A673 (cell line): Measurements from ENCODE around the gene PTHLH.
A peak's percentile ranks its signal among the peaks of the same experiment; 100 is the strongest.

Experiments
- EZH2 ChIP-seq: fragments of 200-600 bp; sonication (generic); IDR thresholded peaks from 2 replicates; pipeline ENCODE4 v1.6.1; 2017; ENCODE audit warnings: borderline replicate concordance, low read depth, mild to moderate bottlenecking, mixed read lengths, antibody characterized with exemption, low read length; ENCODE audit not compliant: poor library complexity, severe bottlenecking
- TF ChIP-seq, protein P1 (sequence below): fragments of 300-800, 200-600 bp; sonication (generic); conservative IDR thresholded peaks from 2 replicates; pipeline ENCODE4 v1.5.1; 2017; ENCODE audit warnings: low read depth, mild to moderate bottlenecking, antibody characterized with exemption, low read length, moderate library complexity, mixed read lengths

DNA sequence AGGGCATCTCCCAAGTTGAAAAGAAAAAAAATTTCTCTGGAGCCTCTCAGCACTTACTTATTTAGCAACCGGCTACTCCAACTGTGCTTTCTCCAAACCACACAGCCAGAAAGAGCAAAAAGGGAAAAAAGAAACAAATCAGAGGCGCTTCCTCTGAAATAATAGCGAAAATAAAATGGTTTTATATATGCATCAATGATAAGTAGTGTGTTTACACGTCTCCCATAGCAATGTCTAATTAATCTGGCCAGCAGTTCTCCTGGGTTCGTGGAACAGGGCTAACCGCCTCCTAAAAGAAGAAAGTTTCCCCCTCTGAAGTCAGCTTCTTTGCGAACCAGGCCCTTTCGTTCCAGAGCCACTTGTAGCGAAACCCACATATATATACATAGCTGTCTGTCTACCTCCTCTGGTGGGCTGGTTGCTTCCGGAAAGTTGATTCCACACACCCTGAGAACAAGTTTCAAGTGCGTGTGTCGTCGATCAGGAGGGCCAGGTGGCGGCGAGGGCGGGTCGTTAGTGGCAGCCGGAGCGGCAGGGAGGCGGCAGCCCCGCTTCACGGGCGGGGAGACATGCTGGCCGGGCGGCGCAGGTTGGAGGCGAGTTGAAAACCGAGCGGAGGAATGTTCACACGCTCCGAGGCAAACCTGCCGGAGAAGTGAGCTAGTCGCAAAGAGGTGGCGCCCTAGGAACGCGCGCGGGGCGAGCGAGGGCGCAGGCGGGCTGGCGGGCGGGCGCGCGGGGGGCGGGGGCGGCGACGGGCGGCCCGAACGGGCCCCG, 2.7 kb downstream of the PTHLH start:
- TF ChIP-seq, protein P1, sequence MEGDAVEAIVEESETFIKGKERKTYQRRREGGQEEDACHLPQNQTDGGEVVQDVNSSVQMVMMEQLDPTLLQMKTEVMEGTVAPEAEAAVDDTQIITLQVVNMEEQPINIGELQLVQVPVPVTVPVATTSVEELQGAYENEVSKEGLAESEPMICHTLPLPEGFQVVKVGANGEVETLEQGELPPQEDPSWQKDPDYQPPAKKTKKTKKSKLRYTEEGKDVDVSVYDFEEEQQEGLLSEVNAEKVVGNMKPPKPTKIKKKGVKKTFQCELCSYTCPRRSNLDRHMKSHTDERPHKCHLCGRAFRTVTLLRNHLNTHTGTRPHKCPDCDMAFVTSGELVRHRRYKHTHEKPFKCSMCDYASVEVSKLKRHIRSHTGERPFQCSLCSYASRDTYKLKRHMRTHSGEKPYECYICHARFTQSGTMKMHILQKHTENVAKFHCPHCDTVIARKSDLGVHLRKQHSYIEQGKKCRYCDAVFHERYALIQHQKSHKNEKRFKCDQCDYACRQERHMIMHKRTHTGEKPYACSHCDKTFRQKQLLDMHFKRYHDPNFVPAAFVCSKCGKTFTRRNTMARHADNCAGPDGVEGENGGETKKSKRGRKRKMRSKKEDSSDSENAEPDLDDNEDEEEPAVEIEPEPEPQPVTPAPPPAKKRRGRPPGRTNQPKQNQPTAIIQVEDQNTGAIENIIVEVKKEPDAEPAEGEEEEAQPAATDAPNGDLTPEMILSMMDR, result peak; percentile 39
- no peak for TF ChIP-seq EZH2
